HG02973 (cell line): Measurements from ENCODE around the gene TXNL4B.
A peak's percentile ranks its signal among the peaks of the same experiment; 100 is the strongest.

ENCODE experiments used
- ATAC-seq: cut with Tn5 transposase; IDR thresholded peaks from one replicate; pipeline ENCODE4 v1.9.1; 2021; ENCODE audit warnings: moderate library complexity; ENCODE audit not compliant: unreplicated experiment

The TXNL4B gene

GRCh38 chr16:72093448-72094265 is at the start of gene TXNL4B, which contains the start of gene DHX38:
TSS of gene TXNL4B (minus strand) at chr16:72093620. CDS start at chr16:72090749, 2,871 bp downstream.
TSS of gene DHX38 (plus strand) at chr16:72093847. CDS start at chr16:72096158, 2,311 bp downstream.
- peak; percentile 97 for ATAC-seq

GRCh38 chr16:72142476-72142875 is 49.1 kb upstream of the TXNL4B start:
- ATAC-seq = no peak

GRCh38 chr16:72139908-72140307 is 46.5 kb upstream of the TXNL4B start:
- ATAC-seq = no peak

DNA sequence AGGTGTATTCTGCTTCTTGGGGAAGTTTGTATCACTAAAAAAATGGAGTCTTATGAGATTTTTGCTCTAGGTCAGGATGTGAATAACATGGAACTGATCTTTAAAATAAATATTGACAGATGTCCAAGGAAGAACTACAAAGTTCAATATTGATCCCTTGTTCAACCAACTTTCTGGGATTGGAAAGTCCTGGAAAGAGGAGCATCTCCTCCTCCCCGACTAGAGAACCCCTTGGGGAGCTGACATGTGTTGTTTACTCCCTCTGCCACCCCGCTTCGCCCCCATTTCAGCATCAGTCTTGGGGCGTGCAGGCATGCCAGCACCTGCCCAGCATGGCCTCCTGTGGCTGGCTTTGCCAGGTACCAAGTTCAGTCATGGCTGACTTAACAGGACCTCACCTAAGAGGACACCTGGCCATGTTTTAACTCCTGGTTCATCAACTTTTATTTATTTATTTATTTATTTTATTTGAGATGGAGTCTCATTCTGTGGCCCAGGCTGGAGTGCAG is 44.7 kb upstream of the TXNL4B start:
- no peak for ATAC-seq

GRCh38 chr16:72137380-72138063 is 44.1 kb upstream of the TXNL4B start:
- no peak for ATAC-seq

DNA sequence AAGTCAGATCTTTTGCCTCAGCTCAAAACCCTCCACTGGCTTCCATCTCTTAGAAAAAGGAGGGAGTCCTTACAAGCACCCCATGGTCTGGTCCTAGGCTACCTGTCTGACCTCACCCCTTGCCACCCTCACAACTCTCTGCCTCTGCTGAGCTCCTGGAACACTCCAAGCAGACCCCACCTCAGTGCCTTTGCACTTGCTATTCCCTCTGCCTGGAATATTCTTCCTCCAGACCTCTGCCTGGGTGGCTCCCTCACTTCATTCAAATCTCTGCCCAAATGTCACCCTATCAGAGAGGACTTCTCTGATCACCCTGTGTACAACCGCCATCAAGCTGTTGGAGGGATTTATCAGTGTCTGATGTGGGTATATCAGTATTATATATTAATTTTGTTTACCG is 41.1 kb upstream of the TXNL4B start:
- ATAC-seq = no peak

DNA sequence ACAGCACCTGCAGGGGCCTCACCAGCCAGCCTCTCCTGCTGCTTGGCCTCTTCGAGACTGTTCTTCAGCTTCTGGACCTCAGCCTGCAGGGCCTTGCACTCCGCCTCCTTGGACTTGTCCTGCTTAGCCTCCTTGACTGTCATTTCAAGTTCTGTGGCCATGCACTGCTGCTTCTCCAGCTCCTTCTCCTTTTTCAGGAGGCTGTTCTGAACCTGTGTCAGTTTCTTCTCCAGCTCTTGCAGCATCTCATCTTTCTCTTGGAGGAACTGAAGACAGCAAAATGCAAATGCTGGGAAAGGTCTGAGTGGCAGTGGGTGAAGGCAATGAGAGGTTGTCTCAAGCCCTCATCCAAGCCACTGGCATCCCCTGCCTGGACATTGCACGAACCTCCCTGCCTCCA is 39.3 kb upstream of the TXNL4B start:
- ATAC-seq = no peak

DNA sequence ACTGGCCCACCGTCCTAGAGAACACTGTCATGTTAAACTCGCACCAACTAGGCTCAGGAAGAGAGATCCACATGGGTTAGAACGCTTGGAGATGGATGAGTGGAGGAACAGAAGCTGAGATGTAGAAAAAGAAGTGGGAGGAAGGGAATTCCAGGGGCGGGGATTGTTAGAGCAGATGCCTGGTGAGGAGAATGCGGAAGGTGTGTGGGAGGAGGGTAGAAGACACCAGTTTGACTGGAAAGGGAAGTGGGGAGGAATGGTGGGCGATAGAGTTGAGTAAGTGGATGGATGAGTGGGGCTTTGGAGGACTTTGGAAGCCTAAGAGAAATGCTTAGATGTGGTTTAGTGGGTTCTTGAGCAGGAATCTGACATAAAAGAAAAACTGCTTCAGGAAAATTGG is 37.6 kb upstream of the TXNL4B start:
- ATAC-seq = no peak

DNA sequence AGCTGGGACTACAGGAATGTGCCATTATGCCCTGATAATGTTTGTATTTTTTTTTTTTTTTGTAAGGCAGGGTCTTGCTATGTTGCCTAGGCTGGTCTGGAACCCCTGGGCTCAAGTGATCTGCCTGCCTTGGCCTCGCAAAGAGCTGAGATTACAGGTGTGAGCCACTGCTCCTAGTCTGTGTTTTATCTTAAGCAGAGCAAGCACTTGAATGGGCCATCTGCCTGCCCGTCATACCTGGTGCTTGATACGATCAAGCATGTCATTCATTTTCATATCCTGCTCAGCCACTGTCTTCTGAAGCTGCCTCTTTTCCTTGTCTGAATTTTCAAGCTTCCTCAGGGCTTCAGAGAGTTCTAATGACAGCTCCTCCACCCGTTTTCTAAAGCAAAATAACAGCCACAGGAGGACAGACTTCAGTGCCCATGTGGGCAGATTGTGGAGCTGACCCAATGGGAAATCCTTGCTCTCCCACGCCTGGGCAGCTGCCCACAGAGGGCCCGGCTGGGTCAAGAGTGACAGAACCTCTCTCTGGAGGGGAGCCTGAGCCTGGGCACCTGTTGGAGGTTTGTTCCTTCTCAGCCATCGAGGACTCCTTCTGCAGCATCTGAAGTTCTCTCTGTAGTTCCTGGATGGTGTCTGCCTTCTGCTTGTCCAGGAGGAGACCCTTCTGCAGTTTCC is 36.7 kb upstream of the TXNL4B start:
- no peak for ATAC-seq

DNA sequence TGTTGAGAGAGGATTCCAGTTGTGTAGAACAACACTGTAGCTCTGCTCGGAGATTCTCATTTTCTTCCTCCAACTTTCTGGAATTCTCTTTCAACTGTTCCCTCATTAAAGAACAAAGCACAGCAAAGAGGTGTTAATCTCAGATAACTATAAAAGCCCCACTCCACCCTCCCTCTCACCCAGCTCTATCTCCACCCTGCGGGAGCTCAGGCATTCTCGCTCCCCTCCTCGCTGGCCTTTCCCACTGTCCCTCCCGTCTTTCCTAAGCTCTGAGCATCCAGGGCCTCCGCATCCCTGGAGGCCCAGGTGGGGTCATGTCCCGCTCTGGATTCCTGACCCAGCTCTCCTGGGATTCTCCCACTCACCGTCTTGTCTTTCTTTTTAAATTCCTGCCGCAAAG is 35.3 kb upstream of the TXNL4B start:
- no peak for ATAC-seq

GRCh38 chr16:72126429-72126765 is 33.0 kb upstream of the TXNL4B start:
- ATAC-seq = no peak

GRCh38 chr16:72125635-72126428 is 32.4 kb upstream of the TXNL4B start:
- no peak for ATAC-seq

GRCh38 chr16:72124761-72125634 is 31.6 kb upstream of the TXNL4B start:
- no peak for ATAC-seq

DNA sequence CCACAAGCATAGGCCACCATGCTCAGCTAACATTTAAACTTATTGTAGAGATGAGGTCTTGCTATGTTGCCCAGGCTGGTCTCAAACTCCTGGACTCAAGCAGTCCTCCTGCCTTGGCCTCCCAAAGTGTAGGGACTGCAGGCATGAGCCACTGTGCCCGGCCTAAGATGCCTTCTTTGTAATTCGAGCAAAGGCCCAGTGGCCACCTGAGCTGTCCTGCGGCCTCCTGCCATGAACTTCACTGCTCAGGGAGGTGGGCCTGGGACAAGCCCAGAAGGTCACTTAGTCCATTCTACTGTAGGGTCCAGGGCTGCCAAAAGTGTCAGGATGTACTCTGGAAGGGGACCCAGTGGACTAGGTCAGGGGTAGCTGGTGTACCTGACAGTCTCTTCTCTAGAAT is 30.7 kb upstream of the TXNL4B start:
- ATAC-seq = no peak

DNA sequence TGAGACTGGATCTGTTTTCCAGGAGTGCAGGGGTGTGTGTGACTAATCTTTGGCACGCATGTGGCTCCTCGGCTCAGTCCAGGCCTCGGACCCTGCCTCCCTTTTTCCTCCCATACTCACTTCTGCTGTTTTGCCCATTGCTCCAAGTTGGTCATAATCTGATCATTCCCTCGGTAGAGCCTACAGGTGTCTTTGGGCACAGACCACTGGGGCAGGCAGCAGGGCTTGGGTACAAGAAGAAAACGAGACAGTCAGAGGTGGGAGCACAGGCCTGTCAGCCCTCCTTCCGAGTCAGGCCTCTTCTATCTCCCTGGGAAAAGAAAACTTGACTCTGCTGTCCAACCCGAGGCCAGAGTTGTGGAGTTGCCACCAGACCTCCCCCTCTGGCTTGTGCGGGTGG is 30.0 kb upstream of the TXNL4B start:
- ATAC-seq = no peak

DNA sequence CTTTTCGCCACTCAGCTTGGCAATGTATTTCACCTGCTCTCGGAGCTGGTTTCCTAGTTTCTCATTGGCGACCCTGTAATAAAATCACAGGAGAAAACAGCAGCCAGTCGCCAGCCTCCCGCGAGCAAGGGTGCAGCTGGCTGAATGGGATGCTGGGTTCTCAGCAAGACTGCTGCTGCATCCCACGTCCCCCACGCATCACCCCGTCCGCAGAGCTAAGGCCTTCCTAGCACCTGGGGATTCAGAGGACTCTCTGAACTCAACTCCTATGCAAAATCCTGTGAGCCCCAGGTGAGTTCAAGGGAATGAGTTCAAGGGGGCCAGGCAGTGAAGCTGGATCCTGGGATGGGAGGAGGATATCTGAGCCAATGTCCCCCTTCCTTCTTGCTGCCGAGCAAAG is 29.5 kb upstream of the TXNL4B start:
- no peak for ATAC-seq

GRCh38 chr16:72122308-72122707 is 28.9 kb upstream of the TXNL4B start:
- ATAC-seq = no peak

GRCh38 chr16:72120026-72120425 is 26.6 kb upstream of the TXNL4B start:
- ATAC-seq = no peak

DNA sequence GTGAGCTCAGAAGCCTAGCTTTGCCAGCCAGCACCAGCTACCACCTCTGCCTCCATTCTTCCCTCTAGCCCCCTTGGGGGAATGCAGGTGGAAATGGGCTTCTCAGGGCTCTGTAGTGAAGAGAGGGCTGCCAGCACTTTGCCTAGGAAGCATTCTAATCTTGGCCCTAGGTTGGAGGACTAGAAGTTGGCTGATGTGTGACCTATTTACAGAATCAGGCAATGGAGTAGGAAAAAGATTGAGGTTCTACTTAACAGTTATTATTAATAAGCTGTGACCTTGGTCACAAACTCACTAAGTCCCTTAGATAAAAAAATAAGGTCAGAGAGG is 20.2 kb upstream of the TXNL4B start:
- no peak for ATAC-seq
